CD4-positive, alpha-beta T cell treated with Interleukin-4 for 4 hours (primary cell): ENCODE results near the gene GINS2.

ENCODE experiments used
- DNase-seq: peaks from one replicate; pipeline ENCODE4 v3.0.0-alpha.2; 2020

GINS2 gene

DNA sequence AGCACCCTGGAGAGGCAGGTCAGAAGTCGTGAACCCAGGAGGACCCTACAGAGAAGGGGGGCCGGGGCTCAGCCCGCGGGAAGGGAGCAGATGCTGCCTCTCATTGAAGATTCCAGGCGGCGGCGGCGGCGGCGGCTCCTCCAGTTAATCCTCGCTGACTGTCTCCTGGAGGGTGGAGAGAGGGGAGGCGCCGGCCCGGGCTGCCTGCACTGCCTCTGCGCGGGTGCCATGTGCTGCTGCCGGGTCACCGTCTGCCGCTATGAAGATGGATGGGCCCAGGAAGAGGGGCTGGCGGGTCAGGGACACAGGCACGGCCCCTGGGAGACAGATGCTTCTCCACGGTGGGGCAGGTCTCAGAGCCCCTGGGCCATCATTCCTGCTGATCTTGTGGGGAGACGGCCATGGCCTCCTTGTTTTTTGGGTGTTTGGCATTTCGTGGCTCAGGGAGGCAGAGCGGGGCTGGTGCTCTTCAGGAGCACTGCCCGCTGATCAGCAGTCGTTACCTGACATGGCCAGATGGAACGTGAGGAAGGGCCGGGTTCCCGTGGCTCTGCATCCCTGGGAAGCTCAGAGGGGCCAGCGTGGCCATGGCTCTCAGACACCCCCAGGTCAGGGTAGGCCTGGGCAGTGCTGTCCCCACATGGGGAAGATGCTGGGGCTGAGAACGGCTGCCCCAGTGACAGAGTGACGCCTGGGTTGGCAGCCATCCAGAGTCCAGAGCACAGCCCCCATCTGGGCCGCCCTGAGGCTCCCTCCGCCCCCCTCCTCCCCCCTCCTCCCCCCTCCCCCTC lies 36.1 kb downstream of the GINS2 start:
- no peak for DNase-seq

DNA sequence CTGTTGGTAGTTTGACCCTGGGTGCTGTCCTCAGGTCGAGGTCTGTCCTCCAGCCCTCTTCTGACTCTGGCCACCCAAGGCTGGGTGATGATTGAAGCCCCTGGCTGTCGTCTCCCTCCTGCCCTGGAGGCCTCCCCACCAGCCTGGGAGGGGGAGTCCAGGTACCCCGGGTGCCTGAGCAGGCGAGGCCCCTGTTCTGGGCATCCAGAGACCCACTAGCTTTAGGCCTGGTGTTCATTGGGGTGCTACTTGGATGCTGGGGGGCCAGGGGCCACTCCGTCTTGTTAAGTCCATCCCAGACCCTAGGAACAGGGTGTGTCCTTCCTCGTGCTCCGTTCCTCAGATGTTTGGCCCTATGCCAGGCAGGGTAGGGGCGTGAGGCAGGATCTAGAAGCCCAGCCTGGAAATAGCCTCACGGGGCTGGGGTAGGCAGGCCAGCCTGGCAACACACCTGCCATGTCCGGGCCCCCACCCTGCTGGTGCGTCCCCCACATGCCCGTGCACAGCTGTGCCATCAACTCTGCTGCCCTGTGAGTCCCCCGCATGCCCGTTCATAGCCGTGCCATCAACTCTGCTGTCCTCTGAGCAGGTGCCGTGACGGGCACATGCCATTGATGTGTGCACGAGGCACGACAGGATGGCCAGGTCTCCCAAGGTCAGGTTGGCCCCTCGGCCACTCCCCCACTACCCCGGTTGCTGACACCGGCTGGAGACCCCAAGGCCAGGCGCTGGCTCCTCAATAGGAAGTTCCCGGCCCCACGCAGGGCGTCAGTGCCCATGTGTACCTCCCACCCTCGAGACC lies 36.9 kb downstream of the GINS2 start:
- no peak for DNase-seq

- DNase-seq: no peak
Measured at GRCh38 chr16:85650844-85651628, 37.7 kb downstream of the GINS2 start.

DNA sequence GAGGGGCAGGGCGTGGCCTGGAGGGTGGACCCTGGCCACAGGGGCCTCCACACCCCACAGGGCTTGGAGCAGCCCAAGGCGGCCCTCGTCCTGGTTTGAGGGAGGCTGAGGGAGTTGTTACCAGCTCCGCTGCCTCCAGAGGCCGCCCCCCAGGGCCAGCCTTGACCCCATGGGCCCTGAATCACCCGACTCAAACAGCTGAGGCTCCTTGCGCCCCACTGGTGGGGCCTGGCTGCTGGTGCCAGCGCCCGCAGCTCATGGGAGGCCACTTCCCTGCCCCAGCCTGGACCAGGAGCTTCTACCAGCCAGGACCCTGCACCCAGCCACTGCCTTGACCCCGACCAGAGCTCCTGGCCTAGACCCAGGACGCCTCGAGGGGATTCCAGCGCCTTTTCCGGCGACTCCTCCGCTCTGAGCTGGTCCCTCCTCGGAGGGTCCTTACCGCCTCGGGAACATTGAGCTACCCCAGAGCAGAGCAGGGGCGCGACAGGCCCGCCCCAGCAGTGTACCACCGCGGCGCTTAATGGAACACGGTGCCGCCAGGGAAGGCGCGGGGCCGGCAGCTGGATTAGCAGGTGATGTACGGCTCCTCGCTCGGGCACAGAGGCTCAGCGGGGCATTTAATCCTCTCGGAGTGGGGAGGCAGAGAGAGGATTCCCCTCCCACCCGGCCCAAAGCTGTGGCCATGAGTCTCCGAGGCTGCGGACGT lies 38.5 kb downstream of the GINS2 start:
- DNase-seq: no peak

DNA sequence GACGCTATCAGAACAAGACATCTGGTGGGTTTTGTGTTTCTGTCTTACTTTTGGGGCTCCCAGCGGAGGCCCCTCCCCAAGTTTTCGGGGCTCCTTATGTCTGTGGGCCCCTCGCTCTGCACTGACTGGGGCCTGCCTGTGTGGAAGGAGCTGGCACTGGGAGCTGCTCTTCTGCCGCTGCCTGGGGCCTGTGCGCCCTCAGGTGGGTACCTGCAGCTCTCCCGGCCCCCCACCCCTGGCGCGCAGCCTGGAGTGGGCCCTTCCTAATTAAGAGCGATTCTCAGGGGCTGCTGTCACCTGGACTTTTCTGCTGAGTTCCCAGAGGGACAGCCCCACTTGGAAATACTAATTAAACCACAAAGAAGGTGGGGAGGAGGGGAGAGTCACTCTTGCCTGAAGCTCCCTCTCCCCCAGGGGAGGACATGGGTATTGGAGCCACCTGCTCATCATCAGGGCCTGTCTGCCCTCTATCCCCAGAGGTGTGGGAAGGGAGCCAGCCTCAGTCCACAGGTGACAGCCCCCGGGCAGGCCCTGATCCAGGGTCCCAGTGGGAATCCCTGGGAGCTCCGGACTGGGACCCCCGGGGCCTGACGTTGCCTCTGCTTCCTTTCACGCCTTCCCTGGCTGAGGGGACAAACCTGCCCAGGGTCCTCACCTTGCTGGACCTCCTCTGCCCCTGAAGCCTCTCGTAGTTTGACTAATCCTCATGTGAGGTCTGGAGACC lies 39.2 kb downstream of the GINS2 start:
- no peak for DNase-seq

DNA sequence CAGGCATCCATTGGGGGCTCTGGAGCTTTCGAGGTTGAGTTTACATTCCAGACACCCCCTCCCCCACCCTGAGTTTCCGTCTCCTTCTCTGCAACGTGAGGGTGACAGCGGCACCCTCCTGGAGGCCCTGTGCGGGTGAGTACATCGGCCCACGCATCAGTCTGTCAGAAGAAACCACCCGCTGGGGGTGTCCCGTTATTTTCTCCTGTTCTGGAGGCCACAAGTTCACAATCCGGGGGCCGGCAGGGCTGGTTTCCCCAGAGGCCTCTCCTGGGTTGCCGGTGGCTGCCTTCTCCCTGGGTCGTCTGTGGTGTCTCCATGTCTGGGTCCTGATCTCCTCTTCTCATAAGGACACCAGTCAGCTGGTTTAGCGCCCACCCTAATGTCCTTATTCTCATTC lies 39.9 kb downstream of the GINS2 start:
- DNase-seq: no peak

- DNase-seq: no peak
Measured at GRCh38 chr16:85648070-85648714, 40.6 kb downstream of the GINS2 start.

GRCh38 chr16:85646976-85647375 lies 41.8 kb downstream of the GINS2 start:
- no peak for DNase-seq

- no peak for DNase-seq
Measured at GRCh38 chr16:85646358-85646907, 42.3 kb downstream of the GINS2 start.

DNA sequence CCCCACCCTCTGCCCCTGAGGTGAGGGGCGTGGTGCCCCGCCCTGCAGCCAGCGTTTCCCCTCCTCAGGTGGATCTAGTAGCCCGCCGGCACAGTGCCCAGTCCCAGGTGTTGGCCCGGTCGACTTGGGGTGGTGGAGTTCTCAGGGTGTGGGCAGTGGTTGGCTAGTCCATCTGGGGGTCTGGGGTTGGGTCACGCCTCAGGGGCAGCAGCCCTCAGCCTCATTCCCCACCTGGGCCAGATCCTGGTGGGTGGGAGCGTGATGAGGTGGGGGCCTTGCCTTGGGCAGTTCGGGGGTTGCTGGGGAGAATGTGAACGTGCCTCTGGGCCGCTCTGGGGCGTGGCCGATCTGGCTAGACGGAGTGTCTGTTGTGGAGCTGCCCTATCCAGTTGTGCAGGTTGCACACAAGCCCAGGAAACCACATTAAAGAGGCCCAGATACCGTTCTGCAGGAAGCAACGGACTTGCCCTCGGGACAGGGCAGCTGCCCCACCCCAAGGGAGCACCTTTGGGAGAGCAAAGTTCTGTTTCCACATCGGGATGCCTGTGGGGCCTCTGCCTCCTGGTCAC lies 43.6 kb downstream of the GINS2 start:
- no peak for DNase-seq

- no peak for DNase-seq
Measured at GRCh38 chr16:85644093-85644712, 44.6 kb downstream of the GINS2 start.

- no peak for DNase-seq
Measured at GRCh38 chr16:85643631-85644030, 45.1 kb downstream of the GINS2 start.

DNA sequence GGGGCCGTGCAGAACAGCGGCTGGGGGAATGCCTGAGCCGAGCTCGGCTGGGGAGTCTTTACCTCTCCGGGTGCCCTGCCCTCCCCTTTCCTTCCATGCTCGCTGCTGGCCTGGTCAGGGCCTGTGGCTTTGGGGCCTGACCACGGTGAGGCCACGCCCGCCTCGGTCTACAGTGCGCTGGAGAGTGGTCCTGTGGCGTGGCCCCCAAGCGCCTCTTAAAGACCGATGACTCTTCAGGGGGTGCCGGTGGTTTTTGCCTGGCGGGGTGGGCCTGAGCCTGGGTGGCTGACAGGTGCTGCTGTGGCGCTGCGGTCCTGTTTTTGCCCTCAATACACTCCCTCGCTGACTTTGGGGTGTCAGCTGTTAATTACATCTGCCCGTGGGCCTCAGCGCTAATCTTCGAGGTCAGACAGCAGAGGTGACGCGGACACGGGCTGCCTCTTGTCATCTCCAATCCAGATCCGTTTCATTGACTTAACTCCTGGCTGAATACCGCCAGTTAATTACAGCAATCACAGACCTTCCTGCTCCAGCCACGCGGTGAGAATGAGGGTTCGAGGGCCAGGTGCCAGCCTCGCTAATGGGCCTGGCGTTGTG lies 45.9 kb downstream of the GINS2 start:
- no peak for DNase-seq

DNA sequence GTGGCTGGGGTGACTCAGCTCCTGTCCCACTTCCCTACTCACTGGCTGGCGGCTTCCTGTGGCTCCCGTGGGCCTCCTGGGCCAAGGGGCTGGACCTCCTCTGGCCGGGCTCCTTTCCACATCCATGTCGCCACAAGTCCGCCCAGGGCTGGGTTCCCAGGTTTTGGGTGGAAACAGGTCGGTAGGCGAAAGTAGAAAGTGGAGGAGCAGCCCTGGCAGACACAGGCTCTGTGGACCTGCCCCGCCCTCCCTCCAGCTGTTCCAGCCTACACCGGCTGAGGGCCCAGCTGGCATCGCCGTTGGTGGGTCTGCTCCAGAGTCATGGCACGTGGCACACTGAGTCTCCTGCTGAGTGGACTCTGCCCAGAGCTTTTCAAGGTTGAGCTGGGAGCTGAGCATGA lies 47.0 kb downstream of the GINS2 start:
- DNase-seq: no peak

GRCh38 chr16:85641305-85641704 lies 47.4 kb downstream of the GINS2 start:
- DNase-seq: no peak

DNA sequence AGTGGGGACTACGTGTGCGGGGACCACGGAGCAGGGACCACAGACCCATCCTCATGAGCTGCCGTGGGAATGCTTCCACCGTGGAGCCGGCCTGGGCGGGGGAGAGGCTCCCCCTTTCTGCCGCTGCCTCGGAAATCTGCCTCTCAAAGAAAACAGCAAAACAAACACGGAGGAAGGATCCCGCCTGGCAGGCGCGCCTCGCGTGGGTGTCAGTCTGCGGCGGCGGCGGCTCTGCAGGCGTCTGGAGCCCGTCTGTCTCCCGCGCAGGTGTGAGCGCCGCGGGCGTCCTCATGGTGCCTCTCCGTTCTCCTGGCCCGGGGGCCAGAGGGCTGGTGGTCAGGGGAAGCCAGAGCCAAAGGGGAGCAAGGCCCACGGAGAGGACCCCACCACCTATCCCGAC lies 48.2 kb downstream of the GINS2 start:
- DNase-seq: no peak

DNA sequence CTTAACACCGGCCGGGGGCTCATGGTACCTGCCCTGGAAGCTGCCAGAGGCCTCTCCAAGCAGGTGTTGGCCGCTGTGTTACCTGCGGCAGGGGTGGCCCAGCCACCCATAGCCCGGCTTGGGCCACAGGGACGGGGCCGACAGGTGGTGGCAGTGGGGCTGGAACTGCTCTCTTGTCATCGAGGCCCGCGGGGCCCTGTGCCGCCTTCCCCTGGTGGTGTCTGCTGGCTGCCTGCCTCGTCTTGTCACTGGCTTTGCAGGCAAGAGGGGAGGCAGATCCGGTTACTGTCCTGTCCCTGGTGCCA lies 48.5 kb downstream of the GINS2 start:
- no peak for DNase-seq

- no peak for DNase-seq
Measured at GRCh38 chr16:85639529-85640253, 49.1 kb downstream of the GINS2 start.

DNA sequence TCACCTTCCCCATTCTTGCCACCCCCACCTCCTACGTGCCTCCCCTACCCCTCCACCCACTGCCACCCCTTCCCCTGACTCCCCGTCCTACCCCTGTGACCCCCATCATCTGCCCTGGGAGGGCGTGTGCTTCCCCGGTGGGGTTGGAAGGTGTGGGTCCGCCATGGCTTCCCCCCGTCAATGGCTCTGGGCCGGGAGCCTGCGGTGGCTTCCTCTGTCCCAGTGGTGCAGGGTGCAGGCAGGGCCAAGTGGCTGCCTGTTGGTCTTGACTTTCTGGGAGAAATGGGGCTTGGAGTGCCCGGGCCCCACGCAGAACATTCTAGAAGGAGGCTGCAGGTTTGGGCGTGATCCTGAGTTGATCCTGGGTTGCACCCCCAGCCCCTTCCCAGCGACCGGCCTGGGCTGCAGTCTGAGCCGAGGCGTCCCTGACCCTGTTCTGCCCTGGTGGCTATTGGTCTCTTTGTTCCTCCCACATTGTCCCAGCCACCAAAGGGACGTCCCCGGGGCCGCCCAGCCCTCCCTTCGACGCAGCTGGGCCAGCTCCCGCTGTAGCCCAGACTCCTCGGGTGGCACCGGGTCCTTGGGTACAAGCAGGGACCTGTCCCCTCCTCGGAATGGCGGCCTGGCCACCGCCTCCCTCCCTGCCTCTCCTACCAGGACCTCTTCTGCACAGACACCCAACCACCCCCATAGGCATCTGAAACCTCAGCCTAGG lies 49.9 kb downstream of the GINS2 start:
- DNase-seq: no peak
